Activated CD8-positive, alpha-beta memory T cell treated with anti-CD3 and anti-CD28 coated beads for 48 hours (primary cell): ENCODE results near the gene ARHGAP42.
"Not testable (repeated sequence)": the region's sequence is repeated elsewhere in the genome, so short reads cannot be mapped to it uniquely, and the experiment has no call there.

ENCODE experiments used
- DNase-seq, 3 experiments: peaks; one replicate each; pipeline ENCODE4 v3.0.0-alpha.2; 2020; ENCODE audit warnings: low read depth in 2 of 3, low spot score in 2 of 3

ARHGAP42 gene

DNA sequence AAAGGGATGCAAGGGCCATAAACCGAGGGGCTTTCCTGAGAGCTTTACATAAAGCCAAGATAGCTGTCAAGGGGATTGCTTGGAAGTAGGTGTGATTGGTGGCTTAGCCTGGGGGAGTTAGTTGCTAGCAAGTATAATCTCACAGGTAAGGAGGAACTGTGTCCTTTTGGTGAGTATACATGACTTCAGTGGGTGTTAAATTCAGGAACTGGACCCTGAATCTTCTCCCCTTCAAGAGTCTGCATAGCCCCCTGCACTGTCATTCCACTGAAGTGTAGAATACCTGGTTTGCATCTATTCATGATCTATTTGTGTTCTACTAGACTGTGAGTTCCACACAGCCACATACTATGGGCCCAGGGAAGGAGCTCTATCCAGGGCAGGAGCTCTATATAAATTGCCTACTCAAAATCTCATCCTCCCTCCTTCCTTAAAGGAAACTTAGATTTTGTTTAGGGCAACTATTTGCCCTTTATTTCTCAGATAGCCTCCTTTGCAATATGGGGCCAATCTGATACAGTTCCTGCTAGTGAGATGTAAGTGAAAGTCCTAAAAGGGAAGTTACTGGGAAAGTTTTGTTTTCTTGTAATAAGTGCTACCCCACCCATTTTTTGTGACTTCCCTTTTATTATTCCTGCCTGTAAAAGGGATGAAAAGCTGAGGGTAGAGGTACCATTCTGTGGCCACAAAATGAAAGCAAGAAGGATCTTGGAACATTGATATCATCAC, 322.0 kb downstream of the ARHGAP42 start:
- DNase-seq, result no peak

DNA sequence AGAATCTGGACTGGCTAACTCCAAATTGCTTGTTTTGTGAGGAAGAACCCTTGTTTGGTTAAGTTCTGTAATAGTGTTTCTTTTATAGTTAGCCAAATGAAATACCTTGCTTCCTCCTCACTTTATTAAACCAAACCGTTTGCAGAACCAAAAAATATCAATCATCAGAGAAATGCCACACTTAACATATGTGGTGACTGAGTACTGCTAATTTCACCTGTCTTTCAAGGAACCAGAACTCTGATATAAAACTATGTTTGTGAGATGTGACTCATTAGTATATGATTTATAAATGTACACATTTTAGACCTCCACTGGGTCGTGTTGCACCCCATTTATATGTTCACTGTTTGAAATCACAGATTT, 322.6 kb downstream of the ARHGAP42 start:
- DNase-seq, result no peak

DNA sequence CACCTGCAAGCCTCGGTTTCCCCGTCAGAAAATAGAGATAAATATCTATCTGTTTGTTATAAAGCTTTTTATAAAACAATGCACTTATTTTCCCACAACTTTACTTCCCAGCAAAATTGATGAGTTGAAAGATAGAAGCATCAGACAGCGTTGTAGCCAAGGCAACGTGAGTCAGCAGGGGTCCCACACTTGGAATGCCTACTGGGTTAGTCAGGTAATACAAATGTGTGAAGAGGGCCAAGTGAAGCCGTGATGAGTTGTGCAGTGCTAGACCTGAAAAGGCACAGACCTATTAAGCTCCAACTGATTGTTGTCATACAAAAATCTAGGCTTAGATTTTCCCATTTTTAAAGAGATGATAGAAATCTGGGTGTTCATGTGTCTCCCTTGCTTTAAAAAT, 323.8 kb downstream of the ARHGAP42 start:
- no peak for DNase-seq

DNA sequence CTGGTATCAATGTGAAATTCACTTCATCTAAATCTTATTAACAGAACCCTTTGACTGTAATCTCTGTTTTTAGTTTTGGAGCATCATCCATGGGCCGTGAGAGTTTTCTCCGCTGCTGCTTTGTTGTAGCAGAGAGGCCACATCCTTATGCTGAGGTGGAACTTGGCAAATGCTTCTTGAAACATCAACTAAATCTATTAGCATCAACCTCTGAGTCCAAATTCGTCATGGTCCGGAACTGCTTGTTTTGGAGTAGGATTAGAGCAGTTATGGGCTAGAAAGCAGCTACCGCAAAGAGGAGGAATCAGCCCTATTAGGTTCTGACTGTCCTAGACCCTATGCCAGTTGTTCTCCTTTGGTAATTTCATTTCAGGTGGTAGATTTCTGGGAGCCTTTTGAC, 324.8 kb downstream of the ARHGAP42 start:
- DNase-seq, result no peak

DNA sequence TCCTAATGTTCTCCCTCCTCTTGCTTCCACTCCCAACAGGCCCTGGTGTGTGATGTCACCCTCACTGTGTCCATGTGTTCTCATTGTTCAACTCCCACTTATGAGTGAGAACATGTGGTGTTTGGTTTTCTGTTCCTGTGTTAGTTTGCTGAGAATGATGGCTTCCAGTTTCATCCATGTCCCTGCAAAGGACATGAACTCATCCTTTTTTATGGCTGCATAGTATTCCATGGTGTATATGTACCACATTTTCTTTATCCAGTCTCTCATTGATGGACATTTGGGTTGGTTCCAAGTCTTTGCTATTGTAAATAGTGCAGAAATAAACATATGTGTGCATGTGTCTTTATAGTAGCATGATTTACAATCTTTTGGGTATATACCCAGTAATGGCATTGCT, 326.6 kb downstream of the ARHGAP42 start:
- DNase-seq, result not testable (repeated sequence)

DNA sequence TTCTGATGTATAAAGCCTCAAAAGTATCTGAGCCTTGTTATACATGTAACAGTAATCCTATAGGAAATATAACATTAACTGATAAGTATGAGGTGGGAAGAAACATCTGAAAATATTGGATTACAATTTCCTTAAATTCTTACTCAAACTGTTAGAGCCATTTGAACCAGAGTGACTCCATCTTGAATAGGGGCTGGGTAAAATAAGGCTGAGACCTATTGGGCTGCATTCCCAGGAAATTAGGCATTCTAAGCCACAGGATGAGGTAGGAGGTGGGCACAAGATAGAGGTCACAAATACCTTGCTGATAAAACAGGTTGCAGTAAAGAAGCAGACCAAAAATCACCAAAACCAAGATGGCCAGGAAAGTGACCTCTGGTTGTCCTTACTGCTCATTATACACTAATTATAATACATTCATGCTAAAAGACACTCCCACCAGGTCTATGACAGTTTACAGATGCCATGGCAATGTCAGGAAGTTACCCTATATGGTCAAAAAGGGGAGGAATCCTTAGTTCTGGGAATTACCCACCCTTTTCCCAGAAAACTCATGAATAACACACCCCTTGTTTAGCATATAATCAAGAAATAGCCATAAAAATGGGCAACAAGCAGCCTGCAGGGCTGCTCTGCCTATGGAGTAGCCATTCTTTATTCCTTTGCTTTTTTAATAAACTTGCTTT, 327.7 kb downstream of the ARHGAP42 start:
- DNase-seq, result no peak

DNA sequence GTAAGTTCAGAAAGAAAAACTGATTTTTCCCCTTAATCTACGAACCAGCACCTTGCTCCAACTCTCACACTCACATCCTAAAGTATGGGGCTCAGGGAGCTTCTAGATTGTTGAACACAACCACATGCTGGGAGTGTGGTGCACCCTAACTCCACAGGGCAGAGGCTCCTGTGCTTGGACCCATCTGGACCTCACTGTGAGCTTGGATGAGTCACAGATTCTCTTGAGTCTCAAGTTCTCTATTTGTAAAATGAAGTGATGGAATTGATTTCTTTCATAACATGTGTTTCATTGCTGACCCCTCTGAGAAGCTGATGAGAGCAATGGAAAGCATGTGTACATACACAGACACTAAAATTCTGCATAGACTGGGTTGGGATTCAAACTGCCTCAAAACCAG, 332.8 kb downstream of the ARHGAP42 start:
- no peak for DNase-seq

DNA sequence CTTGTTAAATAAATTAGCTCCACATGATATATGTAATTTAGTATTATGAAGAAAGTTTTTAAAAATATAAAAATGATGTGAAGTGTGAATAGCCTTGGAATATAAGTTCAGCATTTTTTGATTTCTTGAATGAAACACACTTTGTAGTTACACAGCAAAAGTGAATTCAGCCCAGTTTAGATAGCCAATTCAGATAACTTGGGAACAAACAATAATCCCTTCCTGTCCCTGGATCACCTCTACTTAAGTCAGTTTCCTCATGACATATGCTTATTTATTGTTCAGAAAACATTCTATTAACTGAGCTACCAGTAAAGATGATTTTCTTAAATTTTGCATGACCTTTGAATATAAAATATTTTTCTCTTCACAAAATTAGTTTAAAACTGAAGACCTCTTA, 335.2 kb downstream of the ARHGAP42 start:
- no peak for DNase-seq

DNA sequence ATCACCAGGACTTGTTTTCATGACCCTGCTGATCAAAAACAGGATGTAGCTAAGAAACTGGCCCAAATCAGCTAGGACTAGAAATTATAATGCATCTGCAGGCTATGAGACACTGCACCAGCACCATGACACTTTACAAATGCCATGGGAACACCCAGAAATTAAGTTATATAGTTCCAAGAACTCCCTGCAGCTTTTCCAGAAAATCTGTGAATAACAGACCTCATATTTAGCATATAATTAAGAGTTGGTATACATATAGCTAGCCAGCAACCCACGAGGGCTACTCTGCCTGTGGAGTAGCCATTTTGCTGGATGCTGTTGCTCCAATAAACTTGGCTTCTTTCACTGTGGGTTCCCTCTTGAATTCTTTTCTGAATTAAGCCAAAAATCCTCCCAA, 341.6 kb downstream of the ARHGAP42 start:
- no peak for DNase-seq

DNA sequence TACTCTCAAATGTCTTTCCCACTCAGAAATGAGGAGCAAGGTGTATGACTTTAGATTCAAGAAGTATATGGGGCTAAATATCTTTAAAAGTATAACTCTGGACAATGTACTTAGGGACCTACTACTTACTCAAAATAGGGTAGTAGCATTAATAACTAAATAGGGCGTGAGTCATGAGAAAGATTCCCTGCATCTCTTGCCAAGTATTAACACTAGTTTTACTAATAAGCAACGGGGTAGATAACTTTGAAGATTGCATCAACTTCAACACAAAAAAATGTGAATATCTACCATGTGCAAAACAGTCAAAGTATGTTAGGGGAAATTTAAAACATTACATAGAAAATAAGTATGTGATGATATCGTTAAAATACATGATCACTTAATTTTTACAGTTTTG, 342.9 kb downstream of the ARHGAP42 start:
- DNase-seq, result no peak

DNA sequence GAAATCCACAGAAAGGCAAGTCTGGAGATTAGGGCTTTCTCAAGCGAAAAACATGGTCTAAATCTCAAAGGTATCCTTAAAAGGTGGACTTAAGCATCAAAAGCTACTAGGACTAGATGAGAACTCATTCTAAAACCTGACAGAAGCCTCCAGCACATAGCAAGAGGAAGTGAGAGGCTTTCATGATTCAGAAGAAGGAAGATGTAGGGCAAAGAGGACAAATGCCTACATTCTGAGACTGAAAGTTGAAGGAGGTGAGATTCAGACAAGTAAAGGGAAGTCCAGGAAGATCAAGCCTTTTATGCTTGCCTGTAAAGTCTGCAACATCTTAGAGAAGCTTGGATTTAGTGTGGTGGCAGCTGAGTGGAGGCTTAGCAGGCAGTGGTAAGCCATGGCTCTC, 343.6 kb downstream of the ARHGAP42 start:
- DNase-seq, result no peak

DNA sequence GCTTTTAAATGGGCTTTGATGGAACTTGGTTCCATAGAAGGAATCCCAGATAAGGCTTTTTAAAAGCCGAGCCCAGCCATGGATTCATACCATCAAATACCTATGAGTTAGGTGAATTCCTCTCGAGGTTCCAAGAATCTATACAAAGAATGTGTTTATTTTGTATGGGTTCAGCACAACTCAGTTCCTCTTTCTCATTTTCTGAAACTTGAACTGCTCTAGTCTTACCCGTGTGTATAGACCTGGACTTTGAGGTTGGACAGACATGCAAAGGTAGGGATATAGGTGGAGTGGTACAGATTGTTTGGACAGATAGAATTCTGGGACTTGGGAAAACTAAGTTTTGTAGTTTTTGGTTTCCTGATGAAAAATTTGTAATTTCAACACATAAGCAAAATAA, 344.6 kb downstream of the ARHGAP42 start:
- no peak for DNase-seq

DNA sequence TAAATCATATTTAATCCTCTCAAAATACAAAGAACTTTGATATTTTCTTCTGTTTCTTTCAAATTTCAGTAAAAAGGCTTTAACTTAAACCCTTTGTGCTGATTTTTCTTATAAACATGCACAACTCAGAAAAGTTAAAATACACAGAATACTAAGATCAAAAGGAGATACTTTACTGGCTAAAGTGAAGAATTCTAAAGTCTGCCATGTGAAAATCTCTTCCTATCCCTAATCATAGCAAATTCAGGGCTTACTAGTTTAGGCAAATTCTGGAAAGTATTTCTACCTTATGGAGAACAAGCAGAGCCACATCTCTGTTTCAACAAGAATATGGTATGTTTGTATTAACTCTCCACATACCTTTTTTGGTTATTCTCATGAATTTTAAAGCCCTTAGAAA, 345.9 kb downstream of the ARHGAP42 start:
- DNase-seq, result no peak

DNA sequence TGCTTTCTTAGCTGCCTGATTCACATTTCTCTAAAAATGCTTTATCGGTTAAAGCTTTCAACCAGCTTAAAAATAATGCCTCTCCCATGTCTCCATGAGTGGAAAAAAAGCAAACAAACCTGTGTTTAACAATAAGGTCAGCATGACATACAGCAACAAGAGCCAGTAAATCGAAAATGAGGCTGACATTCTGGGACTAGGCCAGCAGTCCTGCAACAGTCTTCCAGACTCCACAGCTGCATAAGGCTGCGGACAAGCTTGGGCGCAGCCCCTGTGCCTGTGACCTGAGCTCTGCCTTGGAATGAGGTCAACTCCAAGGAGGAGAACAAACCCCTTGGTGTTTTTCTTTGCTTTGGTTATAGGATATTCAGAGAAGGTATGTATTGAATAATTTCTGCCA, 347.0 kb downstream of the ARHGAP42 start:
- no peak for DNase-seq

DNA sequence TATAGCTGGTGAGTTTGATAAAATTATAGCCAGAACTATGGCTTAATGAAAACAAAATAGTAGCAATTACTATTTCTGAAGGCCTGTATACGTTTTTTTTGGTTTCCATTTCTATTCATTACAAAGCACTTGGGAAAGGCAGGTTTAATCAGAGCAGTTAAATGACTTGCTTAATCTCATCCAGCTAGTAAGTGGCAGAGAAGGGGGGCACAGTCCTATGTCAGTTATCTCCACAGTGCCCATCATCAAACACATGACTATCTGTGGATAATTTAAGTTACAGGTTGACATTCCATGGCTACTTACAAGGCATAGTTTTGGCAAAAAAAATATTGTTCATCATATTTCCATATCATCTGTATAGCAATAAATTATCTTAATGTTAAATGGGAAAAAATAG, 348.8 kb downstream of the ARHGAP42 start:
- DNase-seq, result no peak
